NT2/D1 (cell line): Measurements from ENCODE around the gene ERCC6L2.

Experiments
- DNase-seq: peaks from one replicate; pipeline ENCODE4 v3.0.0-alpha.2; 2011; ENCODE audit warnings: low read depth, low spot score
- H3K27me3 ChIP-seq: 2 replicates; pipeline ENCODE4 v1.6.0; 2011; ENCODE audit warnings: mild to moderate bottlenecking; ENCODE audit not compliant: insufficient read length, insufficient read depth
- H3K36me3 ChIP-seq: 2 replicates; pipeline ENCODE4 v1.6.1; 2011; ENCODE audit warnings: mild to moderate bottlenecking, low read length, mixed read lengths; ENCODE audit not compliant: insufficient read depth, insufficient read length
- H3K4me1 ChIP-seq: 2 replicates; pipeline ENCODE4 v1.5.1; 2011; ENCODE audit not compliant: insufficient read depth, insufficient read length
- H3K4me3 ChIP-seq: 2 replicates; pipeline ENCODE4 v1.5.1; 2011; ENCODE audit warnings: low read depth; ENCODE audit not compliant: insufficient read length
- H3K9ac ChIP-seq: 2 replicates; pipeline ENCODE4 v1.6.0; 2011; ENCODE audit warnings: low read depth; ENCODE audit not compliant: insufficient read length
- H3K9me3 ChIP-seq: 2 replicates; pipeline ENCODE4 v1.5.1; 2011; ENCODE audit warnings: mild to moderate bottlenecking, low read length; ENCODE audit not compliant: insufficient read depth
- SUZ12 ChIP-seq: IDR thresholded peaks from 2 replicates; pipeline ENCODE4 v1.6.1; 2011; ENCODE audit not compliant: insufficient read length, insufficient read depth; ENCODE audit errors: extremely low read depth
- YY1 ChIP-seq: IDR thresholded peaks from 2 replicates; pipeline ENCODE4 v1.6.1; 2011; ENCODE audit not compliant: insufficient read length, insufficient read depth
- ZNF274 ChIP-seq: IDR thresholded peaks from 2 replicates; pipeline ENCODE4 v1.6.1; 2011; ENCODE audit warnings: mild to moderate bottlenecking, low read depth, low read length

ERCC6L2 gene

DNA sequence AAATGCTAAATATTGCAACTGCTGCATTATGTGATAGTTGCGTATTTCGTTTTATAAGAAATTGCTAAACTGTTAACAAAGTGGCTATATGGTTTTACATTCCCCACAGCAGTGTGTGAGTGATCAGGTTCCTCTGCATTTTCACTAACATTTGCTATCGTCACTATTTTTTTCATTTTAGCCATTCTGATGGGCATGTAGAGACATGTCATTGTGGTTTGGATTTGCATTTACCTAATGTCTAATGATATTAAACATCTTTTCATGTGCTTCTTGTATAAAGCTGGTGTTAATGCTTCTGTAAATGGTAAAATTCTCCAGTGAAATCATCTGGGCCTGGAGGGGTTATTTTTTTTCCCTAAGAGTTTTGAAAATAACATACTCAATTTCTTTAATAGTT lies 61.6 kb downstream of the ERCC6L2 start:
- H3K4me1 ChIP-seq = no peaks in the 10 kb centered on the region
- no peak overlapping the region for H3K4me3 ChIP-seq
- no peaks in the 10 kb centered on the region for H3K27me3 ChIP-seq
- no peak for DNase-seq
- H3K9me3 ChIP-seq = 0 out of 2 replicates have a peak, but pooled peaks cover 8% of the 10 kb centered on the region
- peaks cover 47% of the 10 kb centered on the region for H3K36me3 ChIP-seq
- H3K9ac ChIP-seq = no peak overlapping the region
- no peak for TF ChIP-seq SUZ12
- TF ChIP-seq ZNF274 = no peak
- TF ChIP-seq YY1 = no peak

DNA sequence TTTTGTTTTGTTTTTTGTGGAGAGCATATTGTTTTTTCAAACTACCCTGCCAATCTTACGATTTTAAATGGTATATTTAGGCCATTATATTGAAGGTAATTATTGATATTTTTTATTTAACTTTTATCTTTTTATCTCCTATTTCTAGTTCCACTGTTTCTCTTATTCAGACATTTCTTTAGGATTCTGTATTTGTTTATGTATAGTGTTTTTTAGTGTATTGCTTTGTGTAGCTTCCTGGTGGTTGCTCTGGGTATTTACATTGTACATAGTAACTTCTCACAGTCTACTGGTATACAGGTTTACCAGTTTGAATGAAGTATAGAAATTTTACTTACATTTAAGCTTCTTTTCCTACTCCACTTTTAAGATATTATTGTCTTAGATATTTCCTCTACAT lies 63.2 kb downstream of the ERCC6L2 start:
- no peak for DNase-seq
- Histone ChIP-seq H3K4me3 (no peak overlapping the region), H3K27me3 (no peaks in the 10 kb centered on the region), H3K36me3 (peaks cover 46% of the 10 kb centered on the region), H3K9me3 (0 out of 2 replicates have a peak, but pooled peaks cover 8% of the 10 kb centered on the region), H3K4me1 (no peaks in the 10 kb centered on the region), H3K9ac (no peak overlapping the region)
- TF ChIP-seq ZNF274 (no peak), SUZ12 (no peak), YY1 (no peak)

DNA sequence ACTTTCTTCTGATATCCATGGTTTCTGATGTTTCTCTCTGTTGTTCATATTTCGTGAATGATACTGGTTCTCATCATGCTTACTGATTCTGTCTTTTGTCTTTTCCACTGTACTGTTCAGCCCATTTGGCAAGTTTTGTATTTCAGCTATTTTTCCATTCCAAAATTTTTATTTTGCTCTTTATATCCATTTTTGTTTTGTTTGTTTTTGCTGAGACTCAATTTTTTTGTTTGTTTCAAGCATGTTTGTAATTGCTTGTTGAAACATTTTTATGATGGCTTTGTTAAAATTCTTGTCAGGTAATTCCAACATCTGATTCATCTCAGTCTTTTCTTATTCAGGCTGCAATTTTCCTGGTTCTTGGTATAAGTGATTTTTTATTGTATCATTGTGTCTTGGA lies 64.0 kb downstream of the ERCC6L2 start:
- Histone ChIP-seq H3K4me3 (no peak overlapping the region), H3K36me3 (peaks cover 49% of the 10 kb centered on the region), H3K9me3 (0 out of 2 replicates have a peak, but pooled peaks cover 8% of the 10 kb centered on the region), H3K27me3 (no peaks in the 10 kb centered on the region), H3K9ac (no peak overlapping the region), H3K4me1 (no peaks in the 10 kb centered on the region)
- DNase-seq = no peak
- no peak for TF ChIP-seq YY1

DNA sequence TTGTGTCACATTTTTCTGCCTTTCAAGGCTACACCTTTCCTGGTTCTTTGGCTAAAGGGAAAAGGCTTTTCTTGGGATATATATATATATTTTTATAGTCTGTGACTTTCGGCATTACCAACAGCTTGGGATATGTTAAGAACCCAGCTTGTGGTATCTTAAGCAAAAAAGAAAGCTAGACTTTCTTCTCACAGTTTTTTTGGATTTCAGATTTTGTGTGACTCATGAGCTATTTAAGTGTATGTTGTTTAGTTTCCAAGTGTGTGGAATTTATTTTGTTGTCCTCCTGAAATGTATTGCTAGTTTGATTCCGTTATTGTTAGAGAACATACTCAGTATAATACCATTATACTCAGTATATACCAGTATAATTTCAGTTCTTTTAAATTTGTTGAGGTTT lies 64.8 kb downstream of the ERCC6L2 start:
- H3K27me3 ChIP-seq = no peaks in the 10 kb centered on the region
- H3K9me3 ChIP-seq = 0 out of 2 replicates have a peak, but pooled peaks cover 8% of the 10 kb centered on the region
- no peak overlapping the region for H3K9ac ChIP-seq
- TF ChIP-seq ZNF274 (no peak), YY1 (no peak), SUZ12 (no peak)
- peaks cover 43% of the 10 kb centered on the region for H3K36me3 ChIP-seq
- H3K4me3 ChIP-seq = no peak overlapping the region
- H3K4me1 ChIP-seq = no peaks in the 10 kb centered on the region
- DNase-seq = no peak

DNA sequence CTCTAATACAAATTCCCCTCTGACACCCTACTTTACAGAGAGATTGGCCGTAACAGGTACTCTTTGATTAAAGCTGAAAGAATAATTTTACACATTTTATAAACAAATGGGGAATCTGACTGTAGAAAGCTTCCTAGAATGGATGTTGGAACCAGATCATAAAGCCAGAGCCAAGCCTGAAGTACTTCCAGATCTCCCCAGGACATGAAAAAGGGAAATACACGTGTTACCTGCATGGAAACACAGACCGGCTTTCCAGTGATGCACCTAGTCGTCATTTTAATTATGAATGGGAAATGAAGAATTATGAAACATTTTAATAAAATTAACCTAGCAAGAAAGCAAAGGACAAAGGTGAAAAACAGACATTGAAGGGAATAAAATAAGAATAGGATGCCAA lies 66.5 kb downstream of the ERCC6L2 start:
- Histone ChIP-seq H3K9ac (no peak overlapping the region), H3K27me3 (no peaks in the 10 kb centered on the region), H3K4me3 (no peak overlapping the region), H3K4me1 (no peaks in the 10 kb centered on the region), H3K9me3 (peaks cover 15% of the 10 kb centered on the region), H3K36me3 (peaks cover 40% of the 10 kb centered on the region)
- TF ChIP-seq ZNF274 (no peak), YY1 (no peak), SUZ12 (no peak)
- no peak for DNase-seq

DNA sequence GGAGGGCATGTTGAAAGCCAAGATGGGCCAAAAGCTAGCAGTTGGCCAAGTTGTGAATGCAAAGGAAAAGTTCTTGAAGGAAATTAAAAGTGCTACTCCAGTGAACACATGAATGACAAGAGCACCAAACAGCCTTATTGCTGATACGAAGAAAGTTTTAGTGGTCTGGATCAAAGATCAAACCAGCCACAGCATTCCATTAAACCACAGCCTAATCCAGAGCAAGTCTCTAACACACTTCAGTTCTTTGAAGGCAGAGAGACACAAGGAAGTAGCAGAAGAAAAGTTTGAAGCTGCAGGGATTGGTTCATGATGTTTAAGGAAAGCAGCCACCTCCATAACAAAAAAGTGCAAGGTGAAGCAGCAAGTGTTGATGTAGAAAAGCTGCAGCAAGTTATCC lies 71.6 kb downstream of the ERCC6L2 start:
- Histone ChIP-seq H3K4me3 (no peak overlapping the region), H3K36me3 (peaks cover 42% of the 10 kb centered on the region), H3K4me1 (no peaks in the 10 kb centered on the region), H3K9ac (no peak overlapping the region), H3K27me3 (no peaks in the 10 kb centered on the region), H3K9me3 (peaks cover 18% of the 10 kb centered on the region)
- DNase-seq = no peak
- TF ChIP-seq YY1 (no peak), SUZ12 (no peak), ZNF274 (no peak)

DNA sequence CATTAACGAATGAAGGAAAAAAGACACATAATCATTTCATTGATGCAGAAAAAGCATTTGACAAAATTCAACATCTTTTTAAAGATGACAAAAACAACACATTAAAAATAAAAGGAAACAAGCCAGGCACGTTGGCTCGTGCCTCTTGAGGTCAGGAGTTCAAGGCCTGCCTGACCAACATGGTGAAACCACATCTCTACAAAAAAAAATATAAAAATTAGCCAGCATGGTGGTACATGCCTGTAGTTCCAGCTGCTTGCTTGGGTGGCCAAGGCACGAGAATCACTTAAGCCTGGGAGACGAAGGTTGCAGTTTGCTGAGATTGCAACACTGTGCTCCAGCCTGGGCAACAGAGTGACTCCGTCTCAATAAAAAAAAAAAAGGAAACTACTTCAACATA lies 77.0 kb downstream of the ERCC6L2 start:
- Histone ChIP-seq H3K4me3 (no peak overlapping the region), H3K9me3 (peaks cover 17% of the 10 kb centered on the region), H3K9ac (no peak overlapping the region), H3K4me1 (no peaks in the 10 kb centered on the region), H3K27me3 (no peaks in the 10 kb centered on the region), H3K36me3 (peaks cover 42% of the 10 kb centered on the region)
- TF ChIP-seq YY1 = no peak
- no peak for TF ChIP-seq ZNF274
- DNase-seq = no peak

DNA sequence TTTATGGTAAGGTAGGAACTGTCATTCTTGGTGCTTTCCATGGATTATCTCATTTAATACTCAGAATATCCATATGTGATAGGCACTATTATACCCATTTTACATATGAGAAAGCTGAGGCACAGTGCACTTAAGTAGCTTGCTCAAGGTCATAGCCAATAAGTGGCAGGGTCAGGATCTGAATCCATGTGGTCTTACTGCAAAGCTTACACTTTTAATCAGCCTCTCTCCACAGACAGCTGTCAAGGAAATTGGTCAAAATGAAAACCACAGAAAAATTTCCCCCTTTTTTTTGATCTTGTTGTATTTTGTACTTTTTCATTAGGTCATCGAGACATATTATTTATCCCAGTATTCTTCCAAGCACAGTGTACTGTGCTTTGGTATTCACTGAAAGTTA lies 78.5 kb downstream of the ERCC6L2 start:
- TF ChIP-seq SUZ12 = no peak
- TF ChIP-seq ZNF274 = no peak
- TF ChIP-seq YY1 = no peak
- H3K36me3 ChIP-seq = peaks cover 36% of the 10 kb centered on the region
- DNase-seq = no peak

More for the DNA sequence above, 78.5 kb downstream of the ERCC6L2 start:
- H3K9ac ChIP-seq = no peak overlapping the region
- no peak overlapping the region for H3K4me3 ChIP-seq
- peaks cover 11% of the 10 kb centered on the region for H3K9me3 ChIP-seq
- no peaks in the 10 kb centered on the region for H3K27me3 ChIP-seq
- H3K4me1 ChIP-seq = no peaks in the 10 kb centered on the region
